Gastroesophageal sphincter (tissue), 4 donors: ENCODE data around the gene IGF2. TPM values are rescaled to one million over a fixed set of nuclear protein-coding genes. Genes with fewer than 3 reads are reported as not detected.

ENCODE experiments used
- ATAC-seq: fragments of 150-250 bp; one replicate; pipeline ENCODE4 v1.9.1; 2016; ENCODE audit warnings: mild to moderate bottlenecking, moderate library complexity
- H3K27ac ChIP-seq, 4 donors: fragments of 200-600 bp; sonication (generic) in 3 of 4; 1 replicate in 3 of 4; 2 replicates in 1 of 4; pipeline ENCODE4 v1.5.1; 2016 to 2019
- H3K27me3 ChIP-seq: fragments of 200-600 bp; sonication (generic); one replicate; pipeline ENCODE4 v1.5.1; 2019
- H3K36me3 ChIP-seq, 2 donors: fragments of 200-600 bp; sonication (generic); one replicate each; pipeline ENCODE4 v1.5.1; 2019; ENCODE audit warnings: control low read depth in 1 of 2
- H3K4me1 ChIP-seq, 3 donors: fragments of 200-600 bp; sonication (generic); 1 replicate in 2 of 3; 2 replicates in 1 of 3; pipeline ENCODE4 v1.5.1; 2016 to 2019; ENCODE audit warnings: control low read depth in 2 of 3
- H3K4me3 ChIP-seq, 2 donors: fragments of 200-600 bp; sonication (generic); one replicate each; pipeline ENCODE4 v1.5.1; 2019; ENCODE audit warnings: mild to moderate bottlenecking in 1 of 2, moderate library complexity in 1 of 2
- H3K9me3 ChIP-seq, 3 donors: fragments of 200-600 bp; sonication (generic); one replicate each; pipeline ENCODE4 v1.5.1; 2017 to 2019; ENCODE audit warnings: control low read depth in 2 of 3
- EP300 ChIP-seq: sonication (generic); formaldehyde crosslinking; IDR thresholded peaks from one replicate; pipeline ENCODE4 v1.6.1; 2017; ENCODE audit warnings: antibody characterized with exemption, mild to moderate bottlenecking
- POLR2A ChIP-seq, 2 donors: fragments of 450-650 bp; IDR thresholded peaks; one replicate each; pipeline ENCODE4 v1.6.1; 2017; ENCODE audit warnings: antibody characterized with exemption in 2 of 2, mild to moderate bottlenecking in 2 of 2, moderate library complexity in 1 of 2
- POLR2AphosphoS5 ChIP-seq: sonication (generic); formaldehyde crosslinking; IDR thresholded peaks from one replicate; pipeline ENCODE4 v1.6.1; 2017; ENCODE audit warnings: antibody characterized with exemption
- WGBS, 2 donors: methylation state at CpG; one replicate each; pipeline ENCODE4 v1.1.5; 2018; ENCODE audit warnings: low coverage in 1 of 2; 5-methylcytosine and 5-hydroxymethylcytosine counted together
- total RNA-seq, 4 donors: library from RNA; depleted of rRNA; stranded (reverse); fragments of >200 nt; gene quantifications; one replicate each; pipeline ENCODE4 v1.1.0, GENCODE V29; 2016
- TF ChIP-seq, protein P1 (sequence below), 4 experiments: fragments of 200-600 bp in 2 of 4; fragments of 450-650 bp in 2 of 4; sonication (generic) in 1 of 4; IDR thresholded peaks; one replicate each; pipeline ENCODE4 v1.5.1; 2017 to 2019; ENCODE audit warnings: antibody characterized with exemption in 4 of 4, mild to moderate bottlenecking in 2 of 4, moderate library complexity in 2 of 4

The IGF2 gene
- total RNA-seq, 4 donors from 2014 or later = 8.7 to 49.5 (median 28.7) TPM

DNA sequence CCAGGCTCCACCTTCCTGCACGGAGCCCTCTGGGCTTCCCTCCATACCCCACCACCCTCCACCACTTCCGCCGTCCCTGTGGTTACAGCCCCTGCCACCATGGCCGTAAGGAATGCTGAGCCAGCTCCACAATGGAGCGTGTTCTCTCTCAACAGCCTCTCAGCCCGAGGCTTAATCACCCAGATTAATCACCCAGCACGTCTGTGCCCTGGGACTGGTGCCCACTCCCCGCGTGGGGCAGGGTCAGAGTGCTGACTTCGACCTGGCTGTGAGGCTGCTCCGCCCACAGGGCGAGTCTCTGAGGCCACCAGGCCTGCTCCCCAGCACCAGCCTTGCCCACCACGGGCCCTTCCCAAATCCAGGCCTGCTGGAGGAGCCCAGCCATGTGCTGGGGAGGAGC is 36.5 kb upstream of the IGF2 start:
- Histone ChIP-seq H3K4me3 (no peak overlapping the region), H3K9me3 (no peaks in the 10 kb centered on the region), H3K4me1 (no peaks in the 10 kb centered on the region), H3K27ac (no peak overlapping the region), H3K36me3 (no peaks in the 10 kb centered on the region), H3K27me3 (peaks cover 58% of the 10 kb centered on the region)
- no peak for ATAC-seq
- WGBS, 2 donors = 24% methylated on average over 6 of the region's 13 CpGs; no CpG with 5 or more reads in 1 of the 2 donors
- TF ChIP-seq EP300 = no peak
- TF ChIP-seq POLR2A (IDR thresholded peaks at IDR 0.05) = no peak
- TF ChIP-seq POLR2AphosphoS5 = no peak
- TF ChIP-seq, protein P1, sequence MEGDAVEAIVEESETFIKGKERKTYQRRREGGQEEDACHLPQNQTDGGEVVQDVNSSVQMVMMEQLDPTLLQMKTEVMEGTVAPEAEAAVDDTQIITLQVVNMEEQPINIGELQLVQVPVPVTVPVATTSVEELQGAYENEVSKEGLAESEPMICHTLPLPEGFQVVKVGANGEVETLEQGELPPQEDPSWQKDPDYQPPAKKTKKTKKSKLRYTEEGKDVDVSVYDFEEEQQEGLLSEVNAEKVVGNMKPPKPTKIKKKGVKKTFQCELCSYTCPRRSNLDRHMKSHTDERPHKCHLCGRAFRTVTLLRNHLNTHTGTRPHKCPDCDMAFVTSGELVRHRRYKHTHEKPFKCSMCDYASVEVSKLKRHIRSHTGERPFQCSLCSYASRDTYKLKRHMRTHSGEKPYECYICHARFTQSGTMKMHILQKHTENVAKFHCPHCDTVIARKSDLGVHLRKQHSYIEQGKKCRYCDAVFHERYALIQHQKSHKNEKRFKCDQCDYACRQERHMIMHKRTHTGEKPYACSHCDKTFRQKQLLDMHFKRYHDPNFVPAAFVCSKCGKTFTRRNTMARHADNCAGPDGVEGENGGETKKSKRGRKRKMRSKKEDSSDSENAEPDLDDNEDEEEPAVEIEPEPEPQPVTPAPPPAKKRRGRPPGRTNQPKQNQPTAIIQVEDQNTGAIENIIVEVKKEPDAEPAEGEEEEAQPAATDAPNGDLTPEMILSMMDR (IDR thresholded peaks at IDR 0.05) = no peak

DNA sequence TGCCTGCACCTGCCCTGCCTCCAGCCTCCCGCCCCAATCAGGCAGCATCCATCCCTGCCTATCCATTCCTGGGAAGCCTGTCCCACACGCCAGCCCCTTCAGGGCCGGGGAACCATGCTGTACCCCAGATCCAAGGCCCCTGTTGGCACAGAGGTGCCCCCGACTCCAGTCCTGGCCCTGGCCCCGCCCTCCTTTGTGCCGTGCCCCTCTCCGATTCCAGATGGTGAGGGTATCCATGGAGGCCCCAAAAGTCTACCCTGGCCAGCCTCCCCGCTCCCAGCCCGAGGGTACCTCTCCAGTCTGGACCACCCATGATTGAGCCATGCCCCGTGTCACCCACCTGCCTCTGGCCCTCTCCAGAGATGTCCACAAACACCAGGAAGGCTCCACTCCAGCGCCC is 35.2 kb upstream of the IGF2 start:
- H3K4me1 ChIP-seq = no peaks in the 10 kb centered on the region
- no peaks in the 10 kb centered on the region for H3K36me3 ChIP-seq
- no peak overlapping the region for H3K27ac ChIP-seq
- peaks cover 58% of the 10 kb centered on the region for H3K27me3 ChIP-seq
- no peak overlapping the region for H3K4me3 ChIP-seq
- TF ChIP-seq POLR2AphosphoS5 = no peak
- TF ChIP-seq EP300 = no peak
- TF ChIP-seq, protein P1 (IDR thresholded peaks at IDR 0.05) = no peak
- no peak for TF ChIP-seq POLR2A (IDR thresholded peaks at IDR 0.05)
- 60% methylated on average over 1 of the region's 11 CpGs; no CpG with 5 or more reads in 1 of the 2 donors for WGBS, 2 donors
- H3K9me3 ChIP-seq = no peaks in the 10 kb centered on the region
- ATAC-seq = no peak

DNA sequence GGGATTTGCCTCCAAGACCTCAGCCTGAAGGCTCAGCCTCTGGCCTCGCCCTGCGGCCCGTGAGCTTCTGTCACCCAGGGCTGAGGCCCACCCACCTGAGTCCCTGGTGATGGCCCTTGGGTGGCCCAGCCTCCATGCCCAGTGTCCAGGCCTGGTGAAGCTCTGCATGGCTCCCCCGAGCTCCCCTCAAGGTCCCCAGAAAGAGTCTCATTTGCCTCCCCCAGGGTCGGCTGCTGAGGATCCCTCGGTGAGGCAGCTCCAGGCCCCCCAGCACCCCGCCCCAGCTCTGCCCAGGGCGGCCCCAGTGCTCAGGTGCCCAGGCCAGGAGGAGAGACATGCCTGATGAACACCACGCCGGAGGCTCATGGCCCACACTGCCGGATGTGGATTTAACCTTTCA is 34.6 kb upstream of the IGF2 start:
- H3K36me3 ChIP-seq = no peaks in the 10 kb centered on the region
- no peak overlapping the region for H3K27ac ChIP-seq
- no peak overlapping the region for H3K4me3 ChIP-seq
- TF ChIP-seq POLR2AphosphoS5 (no peak), EP300 (no peak), POLR2A (IDR thresholded peaks at IDR 0.05) (no peak)
- TF ChIP-seq, protein P1 (IDR thresholded peaks at IDR 0.05) = no peak
- 20 to 68% methylated on average over 2 to 3 of the region's 11 CpGs for WGBS, 2 donors
- H3K4me1 ChIP-seq = no peaks in the 10 kb centered on the region
- no peaks in the 10 kb centered on the region for H3K9me3 ChIP-seq
- ATAC-seq = no peak
- H3K27me3 ChIP-seq = peaks cover 58% of the 10 kb centered on the region

DNA sequence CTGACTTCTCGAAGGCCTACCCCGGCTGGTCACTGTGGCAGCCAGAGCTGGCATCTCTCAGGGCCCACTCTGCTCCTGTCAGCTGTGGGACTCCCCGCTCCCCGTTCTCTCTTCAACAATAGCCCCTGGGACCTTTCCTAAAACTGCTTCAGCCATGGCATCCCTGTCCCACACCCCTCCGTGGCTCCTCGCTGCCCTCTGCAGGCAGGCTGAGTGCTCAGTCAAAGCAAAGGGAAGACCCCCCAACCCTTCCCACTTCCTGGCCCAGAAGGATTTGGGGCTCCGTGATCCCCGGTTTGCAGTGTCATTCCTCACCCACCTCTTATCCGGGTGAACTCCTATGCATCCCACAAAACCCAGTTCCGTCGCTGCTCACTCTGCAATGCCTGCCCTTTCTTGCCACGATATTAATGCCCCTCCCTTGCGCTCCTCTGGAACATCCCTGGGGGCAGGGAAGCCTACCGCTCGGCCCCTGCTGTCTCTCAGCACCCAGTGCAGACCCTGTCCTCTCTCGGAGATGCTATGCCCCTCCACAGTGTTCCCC is 34.0 kb upstream of the IGF2 start:
- Histone ChIP-seq H3K4me3 (no peak overlapping the region), H3K27me3 (peaks cover 62% of the 10 kb centered on the region), H3K9me3 (no peaks in the 10 kb centered on the region), H3K27ac (no peak overlapping the region), H3K36me3 (no peaks in the 10 kb centered on the region), H3K4me1 (no peaks in the 10 kb centered on the region)
- TF ChIP-seq, protein P1 (IDR thresholded peaks at IDR 0.05) = no peak
- TF ChIP-seq EP300 (no peak), POLR2AphosphoS5 (no peak), POLR2A (IDR thresholded peaks at IDR 0.05) (no peak)
- 83 to 91% methylated on average over 8 to 10 of the region's 16 CpGs for WGBS, 2 donors
- no peak for ATAC-seq

DNA sequence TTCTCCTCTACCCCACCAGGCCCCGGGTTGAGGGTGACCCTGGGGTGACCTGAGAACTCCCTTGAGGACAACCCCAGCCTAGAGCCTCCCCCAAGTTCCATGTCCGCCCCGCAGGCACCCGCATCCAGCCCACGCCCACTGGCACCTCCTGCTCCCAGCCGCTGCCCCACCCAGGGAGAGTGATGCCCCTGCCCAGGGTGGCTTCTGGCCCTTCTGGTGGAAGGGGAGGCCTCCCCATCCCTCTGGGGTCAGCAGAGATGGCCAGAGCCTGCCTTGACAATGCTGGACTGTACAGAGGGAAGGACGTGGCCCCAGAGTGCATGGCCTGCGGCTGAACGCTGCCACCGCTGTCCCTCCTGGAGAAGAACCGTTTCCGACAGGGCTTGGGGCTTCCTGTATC is 33.5 kb upstream of the IGF2 start:
- Histone ChIP-seq H3K4me1 (no peaks in the 10 kb centered on the region), H3K36me3 (no peaks in the 10 kb centered on the region), H3K27ac (no peak overlapping the region), H3K9me3 (no peaks in the 10 kb centered on the region), H3K4me3 (no peak overlapping the region), H3K27me3 (peaks cover 62% of the 10 kb centered on the region)
- no peak for TF ChIP-seq POLR2AphosphoS5
- TF ChIP-seq, protein P1 (IDR thresholded peaks at IDR 0.05) = no peak
- no peak for TF ChIP-seq POLR2A (IDR thresholded peaks at IDR 0.05)
- TF ChIP-seq EP300 = no peak
- WGBS, 2 donors = 93% methylated on average over 7 of the region's 12 CpGs; no CpG with 5 or more reads in 1 of the 2 donors
- ATAC-seq = no peak
